GM23338 (cell line): Measurements from ENCODE around the gene PCLO. TPM values are rescaled to one million over a fixed set of nuclear protein-coding genes. Genes with fewer than 3 reads are reported as not detected.

Source experiments
- ATAC-seq: fragments of 200-7000 bp; cut with Tn5 transposase; 3 replicates; pipeline ENCODE4 v1.9.1; 2020
- DNase-seq: peaks from one replicate; pipeline ENCODE4 v3.0.0-alpha.2; 2015; ENCODE audit warnings: low spot score
- H2AFZ ChIP-seq: fragments of 200-600 bp; sonication (generic); 2 replicates; pipeline ENCODE4 v1.8.0; 2016; ENCODE audit warnings: antibody characterized with exemption, mild to moderate bottlenecking, moderate library complexity
- H3F3A ChIP-seq: fragments of 200-600 bp; sonication (generic); replicated peaks from 2 replicates; pipeline ENCODE4 v1.8.0; 2017; ENCODE audit warnings: antibody characterized with exemption, mixed run types, low read depth
- H3K27ac ChIP-seq: fragments of 200-600 bp; sonication (generic); 2 replicates; pipeline ENCODE4 v1.6.1; 2016; ENCODE audit warnings: low read depth
- H3K27me3 ChIP-seq: fragments of 200-600 bp; sonication (generic); 2 replicates; pipeline ENCODE4 v1.8.0; 2016; ENCODE audit warnings: mild to moderate bottlenecking, mixed run types, moderate library complexity; ENCODE audit not compliant: insufficient read depth
- H3K36me3 ChIP-seq: fragments of 200-600 bp; sonication (generic); 2 replicates; pipeline ENCODE4 v1.8.0; 2016; ENCODE audit warnings: mild to moderate bottlenecking; ENCODE audit not compliant: insufficient read depth
- H3K4me1 ChIP-seq: fragments of 200-600 bp; sonication (generic); 2 replicates; pipeline ENCODE4 v1.8.0; 2016; ENCODE audit warnings: mild to moderate bottlenecking, moderate library complexity; ENCODE audit not compliant: insufficient read depth
- H3K4me2 ChIP-seq: fragments of 200-600 bp; sonication (generic); 2 replicates; pipeline ENCODE4 v1.7.1; 2017; ENCODE audit warnings: mixed run types
- H3K4me3 ChIP-seq: fragments of 200-600 bp; sonication (generic); 2 replicates; pipeline ENCODE4 v1.6.1; 2016; ENCODE audit warnings: mixed run types
- H3K79me2 ChIP-seq: fragments of 200-600 bp; sonication (generic); replicated peaks from 2 replicates; pipeline ENCODE4 v1.8.0; 2017; ENCODE audit warnings: mild to moderate bottlenecking; ENCODE audit not compliant: insufficient read depth
- H3K9me2 ChIP-seq: fragments of 200-600 bp; sonication (generic); 2 replicates; pipeline ENCODE4 v1.8.0; 2017; ENCODE audit not compliant: insufficient read depth
- H4K20me1 ChIP-seq: fragments of 200-600 bp; sonication (generic); replicated peaks from 2 replicates; pipeline ENCODE4 v1.8.0; 2017; ENCODE audit warnings: mild to moderate bottlenecking; ENCODE audit not compliant: insufficient read depth
- H3K27ac Mint-ChIP-seq: 2 replicates; pipeline ENCODE4 v1.8.0; 2020; ENCODE audit warnings: inconsistent platforms, mild to moderate bottlenecking, moderate library complexity, mixed read lengths
- H3K27me3 Mint-ChIP-seq: 3 replicates; pipeline ENCODE4 v1.8.0; 2022; ENCODE audit warnings: low read depth, mild to moderate bottlenecking, moderate library complexity, mixed read lengths, inconsistent platforms; ENCODE audit not compliant: insufficient read depth, poor library complexity
- H3K36me3 Mint-ChIP-seq: 3 replicates; pipeline ENCODE4 v1.8.0; 2021; ENCODE audit warnings: low read depth, mild to moderate bottlenecking, inconsistent platforms, moderate library complexity, mixed read lengths
- H3K4me1 Mint-ChIP-seq: 3 replicates; pipeline ENCODE4 v1.8.0; 2020; ENCODE audit warnings: mild to moderate bottlenecking, inconsistent platforms, mixed read lengths
- H3K4me3 Mint-ChIP-seq: 3 replicates; pipeline ENCODE4 v1.8.0; 2021; ENCODE audit warnings: moderate library complexity, mild to moderate bottlenecking, inconsistent platforms, mixed read lengths
- H3K9me3 Mint-ChIP-seq: 3 replicates; pipeline ENCODE4 v1.8.0; 2020; ENCODE audit warnings: moderate library complexity, mild to moderate bottlenecking, inconsistent platforms, mixed read lengths
- CREB1 ChIP-seq: fragments of 250-450 bp; sonication (Bioruptor Pico); IDR thresholded peaks from 2 replicates; pipeline ENCODE4 v1.5.0; 2020; ENCODE audit warnings: low read depth, mild to moderate bottlenecking, moderate library complexity
- CTCF ChIP-seq, 2 experiments: fragments of 200-600 bp in 1 of 2; sonication (generic) in 1 of 2; conservative IDR thresholded peaks; 2 replicates each; pipeline versions ENCODE4 v1.5.1 to v1.6.1; 2016 to 2017; ENCODE audit warnings: antibody characterized with exemption in 2 of 2, low read depth in 2 of 2, mild to moderate bottlenecking in 2 of 2, moderate library complexity in 1 of 2
- ETS1 ChIP-seq: IDR thresholded peaks from 2 replicates; pipeline ENCODE4 v1.6.1; 2016; ENCODE audit warnings: antibody characterized with exemption
- EZH2phosphoT487 ChIP-seq: fragments of 200-600 bp; sonication (generic); IDR thresholded peaks from one replicate; pipeline ENCODE4 v1.8.1; 2018; ENCODE audit warnings: antibody characterized with exemption; ENCODE audit not compliant: unreplicated experiment
- JUNB ChIP-seq: IDR thresholded peaks from one replicate; pipeline ENCODE4 v1.6.1; 2016; ENCODE audit warnings: antibody characterized with exemption; ENCODE audit not compliant: unreplicated experiment
- NANOG ChIP-seq: IDR thresholded peaks from 2 replicates; pipeline ENCODE4 v1.6.1; 2016; ENCODE audit warnings: antibody characterized with exemption, borderline replicate concordance
- POLR2AphosphoS5 ChIP-seq: IDR thresholded peaks from 2 replicates; pipeline ENCODE4 v1.6.1; 2016; ENCODE audit warnings: antibody characterized with exemption, low read depth
- ZNF114 ChIP-seq: fragments of 250-450 bp; sonication (Bioruptor Pico); IDR thresholded peaks from 2 replicates; pipeline ENCODE4 v1.5.0; 2020; ENCODE audit warnings: mild to moderate bottlenecking, moderate library complexity
- ZNF331 ChIP-seq: fragments of 250-450 bp; sonication (Bioruptor Pico); IDR thresholded peaks from 2 replicates; pipeline ENCODE4 v1.5.0; 2020; ENCODE audit warnings: low read depth, mild to moderate bottlenecking, moderate library complexity
- ZNF462 ChIP-seq: fragments of 250-450 bp; sonication (Bioruptor Pico); IDR thresholded peaks from 2 replicates; pipeline ENCODE4 v1.5.0; 2020; ENCODE audit warnings: mild to moderate bottlenecking, moderate library complexity
- polyA plus RNA-seq: library from polyadenylated mRNA; unstranded; fragments of >200 nt; fragmentation: Nextera tagmentation; extraction: Ambion mirVana; gene quantifications from 2 replicates; pipeline ENCODE4 v1.2.1, GENCODE V29; 2016
- total RNA-seq: library from RNA; depleted of rRNA; stranded (reverse); fragments of >200 nt; shearing (Covaris generic); gene quantifications from 2 replicates; pipeline ENCODE4 v1.2.3, GENCODE V29; 2014

PCLO gene
- total and polyA plus RNA-seq, 2 experiments from 2014 or later: 7.4 to 9.1 TPM

DNA sequence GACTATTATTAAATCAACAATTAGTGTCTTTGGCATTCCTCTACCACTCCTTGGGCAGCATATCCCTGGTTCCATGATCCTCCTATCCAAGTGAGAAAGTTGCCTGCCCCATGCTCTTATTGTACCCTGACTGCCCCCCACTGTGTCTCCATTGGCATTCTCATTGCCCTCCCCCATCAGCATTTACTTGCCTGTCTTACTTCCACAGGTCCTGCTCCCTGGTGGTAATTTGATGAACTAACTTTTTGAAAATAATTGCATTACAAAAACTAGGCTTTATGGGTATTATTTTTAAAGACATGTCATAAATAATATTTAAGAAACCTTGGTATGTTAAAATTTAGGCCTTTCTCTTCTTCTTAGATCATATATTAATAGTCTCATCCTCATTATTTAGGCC lies 346.4 kb downstream of the PCLO start:
- Mint-ChIP-seq H3K4me1 (peaks cover 51% of the 10 kb centered on the region), H3K27me3 (peaks cover 5% of the 10 kb centered on the region), H3K36me3 (no peaks in the 10 kb centered on the region), H3K4me3 (no peak overlapping the region), H3K9me3 (no peaks in the 10 kb centered on the region), H3K27ac (no peak overlapping the region)
- Histone ChIP-seq H3K4me3 (no peak overlapping the region), H3K4me2 (no peak overlapping the region), H3F3A (no peaks in the 10 kb centered on the region), H3K4me1 (peaks cover 29% of the 10 kb centered on the region), H3K27ac (no peak overlapping the region), H3K27me3 (no peaks in the 10 kb centered on the region), H3K79me2 (no peaks in the 10 kb centered on the region), H2AFZ (no peak overlapping the region), H4K20me1 (no peaks in the 10 kb centered on the region), H3K36me3 (no peaks in the 10 kb centered on the region), H3K9me2 (peaks cover 9% of the 10 kb centered on the region; the same call in 1 of the 2 replicates)
- TF ChIP-seq ZNF462 (CRISPR knock-in tag) (0 out of 2 replicates have a peak, but pooled peaks have one; percentile 54), CTCF (conservative IDR thresholded peaks at IDR 0.05; ENCODE audit: low read depth in 2 of 2) (peak; percentile 36 to 51), ZNF114 (CRISPR knock-in tag) (no peak), ZNF331 (CRISPR knock-in tag) (no peak), CREB1 (CRISPR knock-in tag) (peak; percentile 11; the same call in 1 of the 2 replicates), EZH2phosphoT487 (no peak), ETS1 (no peak), NANOG (no peak), POLR2AphosphoS5 (no peak), JUNB (no peak)
- ATAC-seq (peak; percentile 64; the same call in 2 of the 3 replicates), DNase-seq (peak; percentile 63)
